T-helper 2 cell treated with Interferon-gamma antibody and Interleukin-4, amounts not matched to agents 5 μg/mL and 100 μg/mL, for 36 hours (primary cell): ENCODE data around the gene STRIP2.
"Not testable (repeated sequence)": the region's sequence is repeated elsewhere in the genome, so short reads cannot be mapped to it uniquely, and the experiment has no call there.

ENCODE experiments used
- DNase-seq: peaks from one replicate; pipeline ENCODE4 v3.0.0; 2021; ENCODE audit warnings: low spot score
- H3K27ac Mint-ChIP-seq: one replicate; pipeline ENCODE4 v1.8.0; 2021; ENCODE audit warnings: mild to moderate bottlenecking, mixed read lengths
- H3K27me3 Mint-ChIP-seq: one replicate; pipeline ENCODE4 v1.8.0; 2021; ENCODE audit warnings: low read depth, mixed read lengths
- H3K36me3 Mint-ChIP-seq: one replicate; pipeline ENCODE4 v1.8.0; 2021; ENCODE audit warnings: low read depth, mixed read lengths
- H3K4me1 Mint-ChIP-seq: one replicate; pipeline ENCODE4 v1.8.0; 2021; ENCODE audit warnings: low read depth, mixed read lengths
- H3K4me3 Mint-ChIP-seq: one replicate; pipeline ENCODE4 v1.8.0; 2022; ENCODE audit warnings: mild to moderate bottlenecking, moderate library complexity, mixed read lengths
- H3K9me3 Mint-ChIP-seq: one replicate; pipeline ENCODE4 v1.8.0; 2021; ENCODE audit warnings: mixed read lengths

Gene STRIP2

GRCh38 chr7:129525225-129525862, 91.1 kb downstream of the STRIP2 start:
- Mint-ChIP-seq H3K4me3 (no peak overlapping the region), H3K9me3 (no peaks in the 10 kb centered on the region)

GRCh38 chr7:129529643-129530042, 95.4 kb downstream of the STRIP2 start:
- peaks cover 2% of the 10 kb centered on the region for H3K27me3 Mint-ChIP-seq
- H3K36me3 Mint-ChIP-seq, result peaks cover 3% of the 10 kb centered on the region
- H3K27ac Mint-ChIP-seq, result no peak overlapping the region
- H3K9me3 Mint-ChIP-seq, result no peaks in the 10 kb centered on the region
- peaks cover 10% of the 10 kb centered on the region for H3K4me1 Mint-ChIP-seq
- DNase-seq, result no peak
- no peak overlapping the region for H3K4me3 Mint-ChIP-seq

More at GRCh38 chr7:129525225-129525862, 91.1 kb downstream of the STRIP2 start:
- H3K36me3 Mint-ChIP-seq, result peaks cover 3% of the 10 kb centered on the region
- DNase-seq, result no peak
- peaks cover 21% of the 10 kb centered on the region for H3K27me3 Mint-ChIP-seq
- H3K4me1 Mint-ChIP-seq, result peaks cover 3% of the 10 kb centered on the region
- H3K27ac Mint-ChIP-seq, result no peak overlapping the region

- Mint-ChIP-seq H3K4me1 (peaks cover 9% of the 10 kb centered on the region), H3K4me3 (no peak overlapping the region), H3K9me3 (no peaks in the 10 kb centered on the region), H3K27ac (no peak overlapping the region), H3K36me3 (no peaks in the 10 kb centered on the region), H3K27me3 (peaks cover 2% of the 10 kb centered on the region)
- DNase-seq, result peak; percentile 53
These were observed 96.7 kb downstream of the STRIP2 start for GRCh38 chr7:129530795-129531391.

GRCh38 chr7:129531721-129532120, 97.5 kb downstream of the STRIP2 start:
- no peak overlapping the region for H3K27ac Mint-ChIP-seq
- H3K4me3 Mint-ChIP-seq, result no peak overlapping the region
- DNase-seq, result no peak
- no peaks in the 10 kb centered on the region for H3K9me3 Mint-ChIP-seq
- H3K4me1 Mint-ChIP-seq, result peaks cover 16% of the 10 kb centered on the region
- H3K27me3 Mint-ChIP-seq, result peaks cover 2% of the 10 kb centered on the region
- no peaks in the 10 kb centered on the region for H3K36me3 Mint-ChIP-seq

- Mint-ChIP-seq H3K4me3 (no peak overlapping the region), H3K36me3 (no peaks in the 10 kb centered on the region), H3K27me3 (no peaks in the 10 kb centered on the region), H3K27ac (no peak overlapping the region), H3K9me3 (no peaks in the 10 kb centered on the region), H3K4me1 (peaks cover 16% of the 10 kb centered on the region)
- no peak for DNase-seq
These were observed 98.1 kb downstream of the STRIP2 start for GRCh38 chr7:129532375-129532774.

GRCh38 chr7:129534558-129535274, 100.5 kb downstream of the STRIP2 start:
- DNase-seq, H3K27me3 Mint-ChIP-seq, H3K27ac Mint-ChIP-seq, H3K4me3 Mint-ChIP-seq, H3K36me3 Mint-ChIP-seq, H3K9me3 Mint-ChIP-seq: not testable (repeated sequence)
- H3K4me1 Mint-ChIP-seq, result peaks cover 18% of the 10 kb centered on the region

- Mint-ChIP-seq H3K36me3 (no peaks in the 10 kb centered on the region), H3K4me1 (peaks cover 16% of the 10 kb centered on the region), H3K27ac (peak overlapping the region; percentile 43), H3K4me3 (peak overlapping the region; percentile 40), H3K27me3 (peaks cover 2% of the 10 kb centered on the region), H3K9me3 (no peaks in the 10 kb centered on the region)
- no peak for DNase-seq
These were observed 101.7 kb downstream of the STRIP2 start for GRCh38 chr7:129535896-129536295.

GRCh38 chr7:129536323-129536722, 102.1 kb downstream of the STRIP2 start:
- Mint-ChIP-seq H3K9me3 (no peaks in the 10 kb centered on the region), H3K27me3 (peaks cover 6% of the 10 kb centered on the region), H3K36me3 (no peaks in the 10 kb centered on the region), H3K27ac (no peak overlapping the region), H3K4me3 (peak overlapping the region; percentile 40), H3K4me1 (peaks cover 16% of the 10 kb centered on the region)
- no peak for DNase-seq
